ENCODE data around the gene NDUFS4.
A peak's percentile ranks its signal among the peaks of the same experiment; 100 is the strongest.

The NDUFS4 gene

DNA sequence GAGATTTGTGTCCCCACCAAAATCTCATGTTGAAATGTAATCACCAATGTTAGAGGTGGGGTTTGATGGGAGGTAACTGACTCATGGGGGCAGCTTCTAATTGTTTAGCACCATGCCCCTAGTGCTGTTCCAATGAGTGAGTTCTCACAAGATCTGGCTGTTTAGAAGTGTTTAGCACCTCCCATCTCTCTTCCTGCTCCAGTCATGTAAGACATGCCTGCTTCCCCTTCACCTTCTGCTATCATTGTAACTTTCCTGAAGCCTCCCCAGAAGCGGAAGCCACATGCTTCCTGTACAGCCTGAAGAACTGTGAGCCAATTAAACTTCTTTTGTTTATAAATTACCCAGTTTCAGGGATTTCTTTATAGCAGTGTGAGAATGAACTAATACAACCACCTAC lies 170.5 kb downstream of the NDUFS4 start:
- peak; percentile 4 for DNase-seq (ENCODE audit: low read depth)
- no peak overlapping the region for H3K4me3 ChIP-seq (ENCODE audit: low read depth, low read length)
- TF ChIP-seq, protein P1, sequence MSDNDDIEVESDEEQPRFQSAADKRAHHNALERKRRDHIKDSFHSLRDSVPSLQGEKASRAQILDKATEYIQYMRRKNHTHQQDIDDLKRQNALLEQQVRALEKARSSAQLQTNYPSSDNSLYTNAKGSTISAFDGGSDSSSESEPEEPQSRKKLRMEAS (IDR thresholded peaks at IDR 0.05; ENCODE audit: low read depth, low read length), result no peak
- TF ChIP-seq POLR2A (IDR thresholded peaks at IDR 0.05; ENCODE audit: extremely low read depth, insufficient read length) (no peak), MYC (IDR thresholded peaks at IDR 0.05; ENCODE audit: low read depth, low read length) (no peak)
- TF ChIP-seq, protein P2, sequence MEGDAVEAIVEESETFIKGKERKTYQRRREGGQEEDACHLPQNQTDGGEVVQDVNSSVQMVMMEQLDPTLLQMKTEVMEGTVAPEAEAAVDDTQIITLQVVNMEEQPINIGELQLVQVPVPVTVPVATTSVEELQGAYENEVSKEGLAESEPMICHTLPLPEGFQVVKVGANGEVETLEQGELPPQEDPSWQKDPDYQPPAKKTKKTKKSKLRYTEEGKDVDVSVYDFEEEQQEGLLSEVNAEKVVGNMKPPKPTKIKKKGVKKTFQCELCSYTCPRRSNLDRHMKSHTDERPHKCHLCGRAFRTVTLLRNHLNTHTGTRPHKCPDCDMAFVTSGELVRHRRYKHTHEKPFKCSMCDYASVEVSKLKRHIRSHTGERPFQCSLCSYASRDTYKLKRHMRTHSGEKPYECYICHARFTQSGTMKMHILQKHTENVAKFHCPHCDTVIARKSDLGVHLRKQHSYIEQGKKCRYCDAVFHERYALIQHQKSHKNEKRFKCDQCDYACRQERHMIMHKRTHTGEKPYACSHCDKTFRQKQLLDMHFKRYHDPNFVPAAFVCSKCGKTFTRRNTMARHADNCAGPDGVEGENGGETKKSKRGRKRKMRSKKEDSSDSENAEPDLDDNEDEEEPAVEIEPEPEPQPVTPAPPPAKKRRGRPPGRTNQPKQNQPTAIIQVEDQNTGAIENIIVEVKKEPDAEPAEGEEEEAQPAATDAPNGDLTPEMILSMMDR (IDR thresholded peaks at IDR 0.05; ENCODE audit: low read depth, low read length), result no peak

All from NB4 (cell line).